T-helper 1 cell treated with Interleukin-12 subunit alpha and Interleukin-12 subunit beta and Interleukin-4 antibody, amounts not matched to agents 30 ng/mL and 1 ng/mL, for 36 hours (primary cell): ENCODE measurements around the gene SMIM12. TPM values are rescaled to one million over a fixed set of nuclear protein-coding genes. Genes with fewer than 3 reads are reported as not detected.

ENCODE experiments used
- intact Hi-C: fragments of 100-400 bp; cut with micrococcal nuclease; formaldehyde crosslinking; loops from one replicate; pipeline ENCODE4 v1.15.1; 2024
- total RNA-seq: library from RNA; stranded (reverse); gene quantifications from 2 replicates; pipeline ENCODE4 v1.2.3, GENCODE V29; 2022

Gene SMIM12
- total RNA-seq, 1 donor from 2014 or later, result 55.5 TPM

DNA sequence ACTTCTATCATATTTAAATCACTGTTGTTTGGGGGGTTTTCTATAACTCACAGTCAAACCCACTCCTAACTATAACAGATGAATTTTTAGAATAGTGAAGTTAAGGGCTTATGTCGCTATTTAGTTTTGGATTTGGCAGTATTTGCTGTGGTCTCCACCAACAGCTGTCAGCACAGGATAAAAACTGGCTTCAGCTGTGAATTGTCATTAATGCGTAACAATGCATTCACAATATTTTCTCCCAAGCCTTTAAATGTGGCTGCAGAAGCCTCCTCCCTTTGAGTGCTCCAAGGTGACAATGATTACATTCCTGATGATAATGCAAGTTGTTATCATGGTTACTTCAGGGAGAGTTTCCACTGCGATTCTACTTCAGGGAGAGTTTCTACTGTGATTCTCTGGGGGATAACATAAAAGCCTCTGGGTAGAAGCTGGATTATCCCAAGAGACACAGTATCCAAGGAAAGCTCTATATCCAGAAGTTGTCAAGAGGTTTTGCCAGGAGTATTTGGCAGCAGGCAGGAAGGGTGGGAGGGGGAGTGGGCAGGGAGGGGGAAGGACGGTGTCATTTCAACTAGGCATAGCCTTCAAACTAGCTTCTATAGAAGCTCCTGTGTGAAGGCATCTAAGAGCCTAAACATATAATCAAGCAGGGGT, 14.9 kb upstream of the SMIM12 start:
- intact Hi-C loops, result no loop called here

DNA sequence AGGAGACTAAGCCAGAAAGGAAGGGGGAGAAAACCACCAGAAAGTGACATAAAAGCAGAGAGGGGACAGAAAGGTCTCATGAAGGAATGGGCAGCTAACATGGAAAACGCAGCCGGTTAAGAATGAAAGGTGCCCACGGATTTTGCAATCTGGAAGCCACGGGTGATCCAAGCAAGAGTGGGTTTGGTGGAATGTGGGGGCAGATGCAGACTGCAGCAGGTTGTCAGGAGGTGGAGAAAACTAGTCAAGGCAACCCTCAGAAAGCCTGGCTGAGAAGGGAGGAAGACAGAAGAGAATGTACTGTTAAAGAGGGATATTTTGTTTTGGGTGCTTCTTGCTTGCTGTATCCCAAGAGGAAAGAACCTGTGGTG, 12.6 kb upstream of the SMIM12 start:
- intact Hi-C loops, result no loop called here

DNA sequence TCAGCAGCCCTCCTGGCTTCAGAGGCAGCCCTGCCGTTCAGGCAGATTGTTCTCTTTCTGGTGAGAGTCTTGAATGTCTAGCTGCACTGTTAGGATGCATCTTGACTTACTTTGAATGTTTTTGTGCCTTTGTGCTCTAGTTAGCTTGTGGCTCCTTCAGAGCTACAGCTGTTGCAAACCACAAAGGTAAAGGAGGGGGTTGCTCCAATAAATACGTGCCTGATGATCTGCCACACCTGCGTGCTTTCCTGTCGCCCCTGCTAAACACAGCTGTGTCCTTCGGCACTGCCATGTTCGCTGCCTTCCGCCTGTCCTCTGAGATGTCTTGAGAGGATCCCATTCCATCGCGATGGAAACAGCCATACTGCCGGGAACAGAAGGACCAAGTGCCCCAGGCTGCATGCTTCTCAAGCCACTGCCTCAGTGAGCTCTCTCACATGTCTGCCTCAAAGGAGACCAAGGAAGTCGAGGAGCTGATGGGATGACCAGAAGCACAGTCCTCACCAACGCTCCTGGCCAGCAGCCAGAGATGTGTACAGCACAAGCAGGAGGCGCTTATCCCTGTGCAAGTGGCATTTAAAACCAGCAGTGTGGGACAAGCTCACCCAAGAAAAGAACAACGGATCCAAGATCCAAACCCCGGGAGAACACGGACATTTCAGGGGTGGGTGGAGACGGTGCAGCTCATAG, 12.0 kb upstream of the SMIM12 start:
- intact Hi-C loops, result no loop called here

DNA sequence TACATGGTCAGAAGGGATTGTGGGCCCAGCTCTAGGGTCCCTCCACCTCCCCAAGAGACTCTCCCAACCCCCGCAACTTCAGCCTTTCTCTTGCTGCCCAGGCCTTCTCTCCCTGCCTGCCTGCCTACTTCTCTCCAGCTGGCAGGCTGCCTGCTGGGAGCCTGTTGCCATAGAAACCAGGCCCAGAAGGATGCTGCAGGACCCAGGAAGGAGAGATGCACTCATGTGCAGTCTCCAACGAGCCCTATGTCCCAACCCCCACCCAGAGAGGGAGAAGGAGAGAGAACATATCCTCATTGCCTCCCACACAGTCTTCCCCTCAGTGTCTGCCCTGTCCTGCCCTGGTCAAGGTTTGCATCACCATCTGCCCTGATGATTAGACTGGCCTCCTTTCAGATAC, 10.8 kb upstream of the SMIM12 start:
- intact Hi-C loops, result no loop called here

DNA sequence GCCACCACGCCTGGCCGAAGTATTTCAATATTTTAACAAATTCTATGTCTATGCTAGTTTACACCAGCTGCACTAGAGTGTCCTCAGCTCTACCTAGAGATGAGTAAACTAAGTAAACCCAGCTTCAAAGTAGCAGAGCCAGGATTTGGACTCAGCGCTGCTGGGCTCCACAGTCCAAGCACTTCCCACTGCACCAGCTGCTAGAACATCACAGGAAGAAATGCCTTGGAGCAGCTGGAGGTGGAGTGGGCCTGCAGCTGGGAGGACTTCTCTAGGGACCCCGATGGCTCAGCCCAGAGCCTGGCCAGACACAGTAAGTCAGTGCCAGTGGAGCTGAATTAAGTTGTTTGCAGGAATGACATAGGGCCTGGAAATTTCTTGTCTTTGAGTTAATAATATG, 10.2 kb upstream of the SMIM12 start:
- intact Hi-C loops, result no loop called here

DNA sequence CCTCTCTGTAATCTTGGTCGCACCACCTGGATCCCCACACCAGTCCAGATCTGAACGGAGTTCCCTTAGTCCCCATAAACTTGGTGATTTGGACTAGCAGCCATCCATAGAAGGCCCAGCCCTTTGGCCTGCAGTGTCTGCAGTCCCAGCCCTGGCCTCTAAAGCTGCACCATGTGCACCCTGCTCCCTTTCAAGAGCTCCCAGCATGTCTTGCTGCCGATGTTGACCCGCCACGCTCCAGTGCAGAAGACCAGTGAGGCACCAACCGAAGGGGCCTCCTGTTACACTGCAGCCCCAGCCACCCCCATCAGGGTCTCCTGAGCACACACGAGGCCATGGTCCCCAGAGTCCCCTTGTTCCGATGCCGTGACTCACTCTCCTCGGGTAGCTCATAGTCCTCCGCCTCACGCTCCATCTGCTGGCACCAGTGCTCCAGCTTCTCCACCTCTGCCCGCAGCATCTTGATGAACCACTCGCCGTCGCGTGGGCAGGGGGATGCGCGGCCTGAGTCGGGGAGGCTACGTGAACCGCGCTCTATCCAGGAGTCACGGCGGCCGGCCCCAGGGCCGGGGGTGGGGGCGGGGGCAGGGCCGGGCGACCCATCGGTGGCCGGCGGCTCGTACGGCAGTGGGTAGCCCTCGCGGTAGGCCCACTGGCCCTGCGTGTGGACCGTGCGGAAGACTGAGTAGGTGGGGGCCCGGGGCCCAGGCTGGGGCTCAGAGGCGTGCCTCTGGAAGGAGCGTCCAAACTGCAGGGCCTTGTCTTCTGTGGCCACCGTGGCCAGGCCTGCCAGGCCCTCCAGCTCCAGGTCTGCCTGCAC, 8.9 kb upstream of the SMIM12 start:
- intact Hi-C loops, result no loop called here

DNA sequence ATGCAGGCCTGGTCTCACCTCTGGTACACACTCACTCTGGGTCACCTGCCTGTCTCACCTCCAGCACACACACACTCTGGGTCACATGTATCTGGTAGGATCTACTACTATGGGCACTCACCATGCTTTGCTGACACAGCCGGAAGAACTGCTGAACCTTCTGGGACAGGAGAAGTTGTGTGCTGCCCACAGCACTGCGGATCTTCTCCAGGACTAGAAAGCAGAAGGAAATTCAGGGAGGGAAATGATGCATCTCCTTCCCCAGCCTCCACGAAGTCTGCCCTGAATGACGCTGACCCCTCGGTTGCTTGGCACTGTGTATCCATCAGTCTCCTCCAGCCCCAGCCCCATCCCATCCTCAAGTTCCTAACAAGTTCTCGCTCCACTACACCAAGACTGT, 7.9 kb upstream of the SMIM12 start:
- intact Hi-C loops, result no loop called here

DNA sequence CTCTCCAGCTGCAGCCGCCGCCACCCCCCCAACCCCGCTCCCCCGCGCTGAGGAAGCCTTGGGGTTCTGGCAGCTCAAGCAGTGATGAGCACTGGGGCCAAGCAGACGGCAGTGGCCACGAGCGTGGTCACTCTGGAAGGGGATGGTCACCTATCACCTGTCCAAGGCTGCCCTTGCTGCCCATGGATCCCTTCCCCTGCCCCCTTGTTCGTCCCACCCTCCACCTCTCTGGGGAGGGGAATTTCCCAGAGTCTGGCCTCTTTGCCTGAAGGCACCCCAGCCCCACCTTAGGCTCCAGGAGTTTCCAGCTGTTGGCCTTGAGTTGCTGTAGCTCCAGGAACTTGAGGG, 7.2 kb upstream of the SMIM12 start:
- intact Hi-C loops, result loop anchor here (1.0 kb wide), 4 partner anchors 8 to 213 kb away; partner anchors contain the start of gene ZMYM1

DNA sequence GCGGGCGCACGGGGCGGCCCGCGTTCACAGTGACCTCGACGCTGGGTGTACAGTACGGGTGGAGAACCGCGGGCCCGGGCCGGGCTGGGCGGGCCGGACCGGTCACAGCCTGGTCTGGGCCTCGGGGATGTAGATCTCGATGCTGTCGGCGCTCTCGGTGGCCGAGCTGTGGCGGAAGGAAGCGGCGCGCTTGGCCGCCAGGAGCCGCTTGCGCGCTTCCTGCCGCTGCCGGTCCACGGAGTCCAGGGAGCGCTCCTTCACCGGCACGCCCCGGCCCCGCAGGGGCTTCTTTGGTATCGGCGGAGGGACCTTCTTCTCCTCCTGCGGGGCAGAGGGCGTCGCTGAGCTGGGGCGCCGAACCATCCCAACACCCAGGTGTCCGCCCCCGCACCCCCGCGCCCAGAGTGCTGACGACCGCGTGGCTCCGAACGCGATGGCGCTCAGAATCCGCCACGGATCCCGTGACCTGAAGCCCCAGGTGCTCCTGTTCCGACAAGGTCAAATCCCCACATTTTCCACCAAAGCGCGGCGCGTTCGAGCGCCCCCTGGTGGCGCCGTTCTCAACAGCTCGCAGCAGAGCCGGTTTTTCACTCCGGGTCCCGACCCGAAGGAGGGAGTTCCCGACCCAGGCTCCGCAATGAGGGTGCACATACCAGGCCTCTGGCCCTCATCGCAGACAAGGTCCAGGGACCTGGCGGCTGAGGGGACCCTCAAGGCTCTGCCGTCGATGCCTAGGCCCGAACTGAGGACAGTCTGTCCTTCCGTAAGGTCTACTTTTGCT, 6.6 kb upstream of the SMIM12 start:
- intact Hi-C loops, result loop anchor here (1.0 kb wide), 4 partner anchors 8 to 213 kb away; partner anchors contain the start of gene ZMYM1

DNA sequence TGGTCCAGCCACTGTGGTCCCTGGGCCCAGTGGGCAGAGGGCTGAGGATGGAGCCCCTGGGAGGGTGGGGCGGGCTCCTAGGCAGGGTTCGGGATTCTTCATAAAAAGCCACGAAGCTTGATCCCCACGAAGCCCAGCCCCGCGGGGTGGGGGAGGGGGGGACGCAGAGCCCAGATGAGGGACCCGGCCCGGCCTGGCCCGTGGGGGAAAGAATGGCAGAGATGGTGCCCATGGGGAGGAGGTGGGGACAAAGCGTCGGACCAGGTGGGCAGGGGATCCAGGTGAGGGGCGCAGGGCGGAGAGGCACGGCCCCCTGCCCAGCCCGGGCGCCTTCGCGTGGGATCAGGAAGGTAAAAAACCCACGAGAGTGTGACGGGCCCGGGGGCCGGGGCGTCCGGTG, 6.0 kb upstream of the SMIM12 start:
- intact Hi-C loops, result no loop called here

DNA sequence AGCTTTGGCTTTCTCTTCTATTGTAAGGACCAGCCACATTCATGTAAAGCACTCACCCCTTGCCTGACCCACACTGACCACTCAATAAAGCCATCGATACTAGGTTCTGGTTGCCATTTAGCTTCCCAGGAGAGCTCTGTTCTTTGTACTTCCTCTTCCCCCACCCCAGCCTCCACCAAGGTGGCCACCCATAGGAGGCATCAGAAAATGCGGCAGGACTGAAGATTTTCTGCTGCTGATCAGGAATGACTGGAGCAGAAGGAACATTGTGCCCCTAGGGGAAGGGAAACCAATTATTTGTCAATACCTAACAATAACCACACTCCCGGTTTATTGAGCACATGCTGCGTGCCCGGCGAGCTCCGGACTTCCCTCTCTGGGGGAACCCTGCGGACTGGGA, 5.2 kb upstream of the SMIM12 start:
- intact Hi-C loops, result no loop called here

DNA sequence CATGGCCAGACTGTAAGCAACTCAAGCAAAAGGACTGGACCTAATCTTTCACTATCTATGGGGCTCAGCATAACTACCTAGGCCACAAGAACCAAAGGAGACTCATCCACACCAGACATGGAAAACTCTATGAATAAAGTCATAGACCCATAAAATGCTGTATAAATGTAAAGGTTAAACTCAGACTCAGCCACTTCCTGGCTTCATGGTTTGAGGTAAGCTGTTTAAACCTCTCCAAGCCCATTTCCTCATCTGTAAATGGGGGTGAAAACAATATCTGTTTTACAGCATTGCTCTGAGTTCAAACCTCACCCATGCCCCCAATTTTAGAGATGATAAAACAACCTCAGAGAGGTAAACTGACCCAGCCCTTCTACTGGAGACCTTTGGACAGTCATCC, 4.0 kb upstream of the SMIM12 start:
- intact Hi-C loops, result no loop called here

DNA sequence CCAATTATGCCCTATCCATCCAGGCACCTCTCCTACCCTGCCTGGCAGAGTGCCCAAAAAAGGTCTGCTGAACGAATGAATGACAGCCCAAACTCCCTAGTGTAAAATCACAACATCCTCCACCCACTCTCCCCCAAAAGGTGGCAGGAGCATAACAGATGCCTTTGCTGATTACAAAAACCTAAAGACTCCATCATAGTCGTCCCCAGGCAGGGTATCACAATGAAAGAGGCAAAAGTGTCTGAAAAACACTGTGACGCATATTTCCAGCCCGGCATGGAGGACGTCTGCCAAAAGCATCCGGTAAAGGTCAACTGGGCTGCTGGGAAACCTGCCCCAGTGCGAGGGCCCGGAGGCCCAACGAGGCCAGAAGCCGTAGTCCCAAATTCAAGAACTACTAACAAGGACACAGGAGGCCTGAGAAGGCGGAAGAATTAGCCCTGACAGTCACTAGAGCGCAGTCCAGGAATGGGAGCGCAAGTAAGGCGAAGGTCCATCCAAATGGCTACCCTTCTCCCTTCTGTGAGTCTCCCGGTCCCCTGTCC, 576 bp downstream of the SMIM12 start:
- intact Hi-C loops, result loop anchor here (1.0 to 10.0 kb wide), 6 partner anchors 7 to 1228 kb away; partner anchors contain the start of genes ADPRS, AGO1, PSMB2 and ZMYM4

DNA sequence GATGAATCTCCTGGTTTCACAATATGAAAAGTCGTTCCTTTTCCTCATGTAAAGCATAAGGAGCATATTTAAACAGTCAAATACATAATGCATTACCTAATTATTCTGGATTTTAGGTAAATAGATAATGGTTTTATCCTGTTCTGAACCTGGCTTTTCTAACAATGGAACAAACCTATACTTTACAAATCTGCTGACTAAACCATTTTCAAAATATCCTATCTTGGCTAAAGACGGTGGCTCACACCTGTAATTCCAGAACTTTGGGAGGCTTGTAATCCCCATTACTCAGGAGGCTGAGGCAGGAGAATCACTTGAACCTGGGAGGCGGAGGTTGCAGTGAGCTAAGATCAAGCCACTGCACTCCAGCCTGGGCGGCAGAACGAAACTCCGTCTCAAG, 2.9 kb downstream of the SMIM12 start:
- intact Hi-C loops, result loop anchor here (5.0 to 10.0 kb wide), 2 partner anchors 408 to 1231 kb away; partner anchors contain the start of genes ADPRS and ZMYM4

DNA sequence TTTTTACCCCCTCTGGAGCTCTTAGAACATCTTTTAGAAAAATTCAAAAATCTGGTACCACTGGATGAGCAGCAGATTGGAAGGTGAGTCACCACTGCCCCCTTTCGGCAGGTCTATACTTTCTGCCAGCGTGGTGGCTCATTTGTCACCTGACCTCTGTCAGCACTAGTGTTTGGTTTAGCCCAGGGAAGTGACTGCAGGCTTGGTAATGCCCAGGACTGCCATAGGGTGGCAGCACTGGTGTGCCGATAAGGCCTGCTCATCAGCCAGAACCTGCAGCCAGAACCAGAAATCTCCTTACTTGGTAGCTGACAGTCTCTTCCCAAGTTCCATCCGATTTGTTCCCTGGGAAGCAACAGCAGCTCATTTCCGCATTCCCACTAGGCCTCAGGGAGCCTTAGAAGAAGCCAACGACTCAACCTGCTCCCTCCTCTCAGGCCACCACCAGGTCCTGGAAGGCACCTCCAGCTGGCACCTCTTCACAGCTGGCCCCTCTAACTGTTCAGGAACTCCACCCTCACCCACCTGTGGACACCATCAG, 6.8 kb downstream of the SMIM12 start:
- intact Hi-C loops, result loop anchor here (1.0 to 10.0 kb wide), 12 partner anchors 14 to 922 kb away; partner anchors contain the start of genes TMEM35B, ZMYM1, ZMYM4 and ZMYM6

DNA sequence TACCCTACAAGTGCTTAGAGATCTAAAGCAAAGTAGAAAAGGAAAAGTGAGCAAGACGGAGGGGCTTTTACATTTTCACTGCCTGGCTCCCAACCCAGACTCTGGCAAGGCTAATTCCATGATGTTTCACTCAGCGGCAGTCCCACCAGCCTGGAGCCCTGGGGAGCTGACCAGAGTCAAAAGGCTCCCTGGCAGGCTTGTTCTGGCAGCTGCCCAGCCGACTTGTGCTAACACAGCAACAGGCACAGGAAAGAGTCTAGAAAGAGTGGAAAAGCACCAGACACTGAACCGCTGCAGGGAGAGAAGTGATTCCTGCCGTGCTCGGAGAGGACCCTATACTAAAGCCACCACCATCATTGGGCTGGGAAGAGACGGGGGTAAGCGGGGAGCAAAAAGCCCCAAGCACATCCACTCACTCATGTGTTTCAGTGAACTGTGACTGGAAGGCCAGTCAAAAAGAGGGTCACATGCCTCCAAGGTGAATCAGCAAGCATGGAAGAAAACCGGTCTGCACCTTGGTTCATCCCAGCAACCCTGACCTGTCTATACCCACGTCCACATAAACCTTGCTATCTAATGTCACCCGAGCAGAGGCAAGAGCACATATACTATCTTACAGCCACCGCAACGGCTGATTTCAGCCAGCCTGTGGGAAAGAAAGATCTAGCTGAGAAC, 8.0 kb downstream of the SMIM12 start:
- intact Hi-C loops, result loop anchor here (1.0 to 10.0 kb wide), 12 partner anchors 15 to 923 kb away; partner anchors contain the start of genes TMEM35B, ZMYM1, ZMYM4 and ZMYM6

DNA sequence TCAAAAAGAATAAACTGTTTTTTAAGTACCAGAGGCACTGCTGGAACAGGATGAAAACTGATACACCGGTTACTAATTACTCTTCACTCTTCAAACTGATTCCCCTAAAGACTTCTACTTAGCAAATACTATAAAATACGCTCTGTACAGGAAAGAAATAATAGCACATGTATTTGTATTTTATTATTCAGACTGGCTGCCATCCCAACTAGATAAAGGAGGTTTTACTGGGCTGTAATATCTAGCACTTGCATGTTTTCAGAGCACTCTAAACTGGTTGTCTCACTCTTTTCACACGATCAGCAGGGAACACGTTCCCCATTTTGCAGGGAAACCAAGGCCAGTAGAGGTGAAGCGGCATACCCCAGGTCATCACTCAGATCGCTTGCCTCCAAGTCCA, 9.2 kb downstream of the SMIM12 start:
- intact Hi-C loops, result loop anchor here (5.0 to 10.0 kb wide), 2 partner anchors 332 to 414 kb away; partner anchors contain the start of gene ZMYM4

DNA sequence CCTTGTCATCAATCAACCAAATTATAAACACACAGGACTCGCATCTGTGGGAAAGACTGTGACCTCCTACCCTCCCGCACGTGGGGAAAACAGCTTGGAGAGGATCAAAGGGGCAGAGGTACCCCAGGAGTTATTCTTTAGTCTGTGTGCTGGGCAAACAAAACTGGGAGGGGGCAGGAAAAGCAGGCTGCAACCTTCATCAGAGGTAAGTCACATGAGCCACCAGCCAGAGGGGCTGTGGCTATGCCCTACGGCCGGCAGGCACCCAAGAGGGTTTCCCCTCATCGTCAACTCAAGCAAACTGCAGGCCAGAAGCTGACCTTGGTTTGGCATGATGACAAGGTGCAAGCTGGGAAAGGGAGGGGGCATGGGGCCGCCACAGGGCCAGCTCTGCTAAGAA, 12.5 kb downstream of the SMIM12 start:
- intact Hi-C loops, result no loop called here

DNA sequence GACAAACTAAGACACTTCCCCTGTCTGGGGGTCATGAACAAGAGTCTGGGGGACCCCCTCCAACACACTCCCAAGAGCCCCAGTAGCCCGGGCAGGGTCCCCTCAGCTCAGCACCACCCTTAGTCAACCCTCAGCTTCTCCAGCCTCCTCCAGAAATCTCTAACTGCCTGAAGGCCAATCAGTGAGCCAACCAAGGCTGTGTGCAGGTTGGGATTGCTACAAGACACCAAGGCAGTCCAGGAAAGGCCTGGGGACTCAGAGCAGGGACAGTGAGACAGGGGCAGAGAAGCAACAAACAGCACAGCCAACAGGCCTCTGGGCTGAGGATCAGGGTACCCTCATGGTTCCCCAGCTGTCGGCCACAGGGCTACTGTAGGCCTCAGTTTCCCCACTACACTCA, 13.3 kb downstream of the SMIM12 start:
- intact Hi-C loops, result no loop called here
